Immature natural killer cell (primary cell): ENCODE results near the gene CCDC190. TPM values are rescaled to one million over a fixed set of nuclear protein-coding genes. Genes with fewer than 3 reads are reported as not detected.

Source experiments
- polyA plus RNA-seq, 3 donors: library from polyadenylated mRNA; unstranded; fragments of 300-500 nt; fragmentation: Illumina TruSeq; gene quantifications; one replicate each; pipeline ENCODE4 v1.2.3, GENCODE V29; 2021

CCDC190 gene
- polyA plus RNA-seq, 3 donors from 2014 or later = not detected

Other genes starting within 250 kb of the CCDC190 start
- under 1 TPM in 2 of 3 donors, not detected in 1; 0.02 to 0.12 TPM for gene DDR2, start 228.7 kb downstream of the CCDC190 start, polyA plus RNA-seq
- gene HSD17B7, start 70.5 kb downstream of the CCDC190 start, polyA plus RNA-seq = 10 to 100 TPM; 25.8 to 30.3 (median 27.4) TPM
- not detected for gene RGS4, start 208.2 kb upstream of the CCDC190 start, polyA plus RNA-seq